ENCODE data around the gene CDH24. TPM values are rescaled to one million over a fixed set of nuclear protein-coding genes. Genes with fewer than 3 reads are reported as not detected.
"Not testable (repeated sequence)": the region's sequence is repeated elsewhere in the genome, so short reads cannot be mapped to it uniquely, and the experiment has no call there.

CDH24 gene
- total and polyA plus RNA-seq, 2 donors: 2.8 to 7.0 TPM

DNA sequence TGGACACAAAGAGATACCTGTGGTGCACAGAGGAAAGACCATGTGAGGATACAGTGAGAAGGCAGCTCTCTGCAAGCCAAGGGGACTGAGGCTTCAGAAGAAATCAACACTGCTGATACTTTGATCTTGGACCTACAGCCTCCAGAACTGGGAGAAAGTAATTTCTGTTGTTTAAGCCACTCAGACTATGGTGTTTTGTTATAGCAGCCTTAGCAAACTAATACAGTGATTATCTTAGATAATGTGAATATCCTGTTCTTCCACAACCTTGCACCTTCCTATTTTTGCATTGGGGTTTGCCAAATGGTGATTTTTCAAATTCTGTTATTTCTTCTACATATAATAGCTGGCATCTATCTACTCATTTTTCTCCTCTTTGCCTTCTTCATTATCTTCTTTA, 39.2 kb downstream of the CDH24 start:
- Histone ChIP-seq H3K4me3 (ENCODE audit: low read length in 2 of 2) (no peak overlapping the region), H3K36me3 (ENCODE audit: control insufficient read depth in 2 of 2, insufficient read depth in 2 of 2, low read length in 1 of 2) (no peaks in the 10 kb centered on the region), H3K9me3 (ENCODE audit: control insufficient read depth in 2 of 2, insufficient read depth in 1 of 2, low read length in 1 of 2) (no peaks in the 10 kb centered on the region), H3K27me3 (ENCODE audit: control insufficient read depth in 2 of 2, insufficient read depth in 1 of 2, low read length in 1 of 2) (no peaks in the 10 kb centered on the region), H3K27ac (ENCODE audit: low read depth in 1 of 2, low read length in 1 of 2) (no peak overlapping the region), H3K4me1 (ENCODE audit: control insufficient read depth in 2 of 2, insufficient read depth in 2 of 2, low read length in 2 of 2) (peaks cover 0 to 12% of the 10 kb centered on the region in 2 donors)
- DNase-seq (ENCODE audit: low read depth in 6 of 9, low spot score in 9 of 9): no peak

DNA sequence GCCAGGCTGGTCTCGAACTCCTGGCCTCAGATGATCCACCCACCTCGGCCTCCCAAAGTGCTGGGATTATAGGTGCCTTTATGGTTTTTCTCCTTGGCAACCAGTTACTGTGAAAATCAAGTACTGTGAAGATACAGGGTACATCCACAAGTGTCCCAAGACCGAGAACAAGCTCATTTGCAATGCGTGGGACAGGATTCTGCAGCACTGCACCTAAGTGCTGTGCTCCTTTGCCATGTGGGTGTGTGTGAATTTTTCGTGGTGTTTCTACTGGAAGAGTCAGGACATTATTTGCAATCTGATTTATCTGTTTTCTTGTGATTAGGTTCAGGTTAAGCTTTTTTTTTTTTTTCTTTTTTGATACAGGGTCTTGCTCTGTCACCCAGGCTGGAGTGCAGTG, 40.2 kb downstream of the CDH24 start:
- Histone ChIP-seq H3K9me3 (ENCODE audit: control insufficient read depth in 2 of 2, insufficient read depth in 1 of 2, low read length in 1 of 2) (no peaks in the 10 kb centered on the region), H3K27ac (ENCODE audit: low read depth in 1 of 2, low read length in 1 of 2) (no peak overlapping the region), H3K27me3 (ENCODE audit: control insufficient read depth in 2 of 2, insufficient read depth in 1 of 2, low read length in 1 of 2) (no peaks in the 10 kb centered on the region), H3K4me3 (ENCODE audit: low read length in 2 of 2) (no peak overlapping the region), H3K36me3 (ENCODE audit: control insufficient read depth in 2 of 2, insufficient read depth in 2 of 2, low read length in 1 of 2) (no peaks in the 10 kb centered on the region), H3K4me1 (ENCODE audit: control insufficient read depth in 2 of 2, insufficient read depth in 2 of 2, low read length in 2 of 2) (peaks cover 0 to 11% of the 10 kb centered on the region in 2 donors)
- 98% methylated on average over 5 of the region's 5 CpGs for WGBS
- DNase-seq (ENCODE audit: low read depth in 6 of 9, low spot score in 9 of 9): no peak

DNA sequence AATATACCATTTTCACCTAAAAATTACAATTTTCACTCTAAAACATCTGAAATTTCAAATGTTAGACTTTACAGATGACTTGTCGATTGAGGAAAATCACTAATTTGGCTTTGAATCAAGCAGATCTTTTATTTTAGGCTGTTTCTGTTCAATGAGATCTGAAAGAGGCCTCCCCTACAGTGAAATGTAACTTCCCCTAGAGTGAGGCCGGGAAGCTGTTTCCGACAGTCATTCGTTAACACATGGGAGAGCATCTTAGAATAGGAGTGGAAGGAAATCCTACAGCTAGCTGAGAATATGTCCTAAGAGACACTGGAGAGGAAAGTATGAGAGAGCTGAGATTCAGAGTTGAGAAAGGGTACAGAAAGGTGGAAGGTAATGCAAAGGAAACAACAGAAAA, 41.7 kb downstream of the CDH24 start:
- Histone ChIP-seq H3K27me3 (ENCODE audit: control insufficient read depth in 2 of 2, insufficient read depth in 1 of 2, low read length in 1 of 2) (no peaks in the 10 kb centered on the region), H3K4me3 (ENCODE audit: low read length in 2 of 2) (no peak overlapping the region), H3K36me3 (ENCODE audit: control insufficient read depth in 2 of 2, insufficient read depth in 2 of 2, low read length in 1 of 2) (no peaks in the 10 kb centered on the region), H3K9me3 (ENCODE audit: control insufficient read depth in 2 of 2, insufficient read depth in 1 of 2, low read length in 1 of 2) (no peaks in the 10 kb centered on the region), H3K4me1 (ENCODE audit: control insufficient read depth in 2 of 2, insufficient read depth in 2 of 2, low read length in 2 of 2) (peaks cover 0 to 11% of the 10 kb centered on the region in 2 donors), H3K27ac (ENCODE audit: low read depth in 1 of 2, low read length in 1 of 2) (peak overlapping the region in 1 of 2 donors; percentile 36)
- DNase-seq (ENCODE audit: low read depth in 6 of 9, low spot score in 9 of 9): no peak
- 91% methylated on average over 4 of the region's 4 CpGs for WGBS

DNA sequence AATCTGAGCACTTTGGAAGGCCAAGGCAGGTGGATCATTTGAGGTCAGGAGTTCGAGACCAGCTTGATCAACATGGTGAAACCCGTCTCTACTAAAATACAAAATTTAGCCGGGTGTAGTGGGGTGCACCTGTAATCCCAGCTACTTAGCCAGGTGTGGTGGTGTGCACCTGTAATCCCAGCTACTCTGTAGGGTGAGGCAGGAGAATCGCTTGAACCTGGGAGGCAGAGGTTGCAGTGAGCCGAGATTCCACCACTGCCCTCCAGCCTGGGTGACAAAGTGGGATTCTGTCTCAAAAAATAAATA, 43.6 kb downstream of the CDH24 start:
- H3K9me3 ChIP-seq (ENCODE audit: control insufficient read depth in 2 of 2, insufficient read depth in 1 of 2, low read length in 1 of 2): not testable (repeated sequence)
- 97% methylated on average over 5 of the region's 5 CpGs for WGBS

DNA sequence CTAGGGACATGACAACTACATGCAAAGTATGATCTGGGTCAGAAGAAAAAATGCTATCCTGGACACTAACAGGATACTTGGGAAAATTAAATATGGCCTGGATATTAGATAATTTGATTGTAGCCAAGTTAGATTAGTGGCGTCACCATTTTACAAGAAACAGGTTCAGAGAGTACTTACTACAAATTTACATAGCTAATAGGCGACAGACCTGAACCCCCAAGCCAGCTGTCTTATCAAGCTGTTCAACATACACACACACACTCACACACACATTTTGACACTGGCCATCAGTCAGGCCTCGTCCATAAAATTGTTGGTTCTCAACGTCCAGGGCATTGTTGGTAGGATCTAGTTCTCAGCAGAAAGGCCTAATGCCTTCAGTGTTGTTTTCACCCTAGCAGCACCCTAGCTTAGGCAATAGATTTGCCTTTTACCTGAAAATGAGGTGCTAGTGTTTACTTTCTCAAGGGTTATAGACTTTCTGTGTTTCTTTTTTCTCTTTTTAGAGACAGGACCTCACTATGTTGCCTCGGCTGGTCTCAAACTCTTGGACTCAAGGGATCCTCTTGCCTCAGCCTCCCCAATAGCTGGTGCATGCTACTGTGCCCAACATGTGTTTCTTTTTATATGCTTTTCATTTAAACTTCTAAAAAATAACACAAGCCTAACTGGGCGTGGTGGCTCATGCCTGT, 44.1 kb downstream of the CDH24 start:
- Histone ChIP-seq H3K27me3 (ENCODE audit: control insufficient read depth in 2 of 2, insufficient read depth in 1 of 2, low read length in 1 of 2) (no peaks in the 10 kb centered on the region), H3K4me3 (ENCODE audit: low read length in 2 of 2) (no peak overlapping the region), H3K36me3 (ENCODE audit: control insufficient read depth in 2 of 2, insufficient read depth in 2 of 2, low read length in 1 of 2) (no peaks in the 10 kb centered on the region), H3K9me3 (ENCODE audit: control insufficient read depth in 2 of 2, insufficient read depth in 1 of 2, low read length in 1 of 2) (no peaks in the 10 kb centered on the region), H3K27ac (ENCODE audit: low read depth in 1 of 2, low read length in 1 of 2) (peak overlapping the region in 1 of 2 donors; percentile 5), H3K4me1 (ENCODE audit: control insufficient read depth in 2 of 2, insufficient read depth in 2 of 2, low read length in 2 of 2) (peaks cover 5 to 16% of the 10 kb centered on the region in 2 donors)
- no peak for DNase-seq (ENCODE audit: low read depth in 6 of 9, low spot score in 9 of 9)
- 97% methylated on average over 6 of the region's 6 CpGs for WGBS

More for the DNA sequence above, 43.6 kb downstream of the CDH24 start:
- DNase-seq (ENCODE audit: low read depth in 6 of 9, low spot score in 9 of 9); H3K36me3 ChIP-seq (ENCODE audit: control insufficient read depth in 2 of 2, insufficient read depth in 2 of 2, low read length in 1 of 2); H3K27ac ChIP-seq (ENCODE audit: low read depth in 1 of 2, low read length in 1 of 2); H3K4me3 ChIP-seq (ENCODE audit: low read length in 2 of 2); H3K27me3 ChIP-seq (ENCODE audit: control insufficient read depth in 2 of 2, insufficient read depth in 1 of 2, low read length in 1 of 2): not testable (repeated sequence)
- peaks cover 5 to 11% of the 10 kb centered on the region in 2 donors for H3K4me1 ChIP-seq (ENCODE audit: control insufficient read depth in 2 of 2, insufficient read depth in 2 of 2, low read length in 2 of 2)

DNA sequence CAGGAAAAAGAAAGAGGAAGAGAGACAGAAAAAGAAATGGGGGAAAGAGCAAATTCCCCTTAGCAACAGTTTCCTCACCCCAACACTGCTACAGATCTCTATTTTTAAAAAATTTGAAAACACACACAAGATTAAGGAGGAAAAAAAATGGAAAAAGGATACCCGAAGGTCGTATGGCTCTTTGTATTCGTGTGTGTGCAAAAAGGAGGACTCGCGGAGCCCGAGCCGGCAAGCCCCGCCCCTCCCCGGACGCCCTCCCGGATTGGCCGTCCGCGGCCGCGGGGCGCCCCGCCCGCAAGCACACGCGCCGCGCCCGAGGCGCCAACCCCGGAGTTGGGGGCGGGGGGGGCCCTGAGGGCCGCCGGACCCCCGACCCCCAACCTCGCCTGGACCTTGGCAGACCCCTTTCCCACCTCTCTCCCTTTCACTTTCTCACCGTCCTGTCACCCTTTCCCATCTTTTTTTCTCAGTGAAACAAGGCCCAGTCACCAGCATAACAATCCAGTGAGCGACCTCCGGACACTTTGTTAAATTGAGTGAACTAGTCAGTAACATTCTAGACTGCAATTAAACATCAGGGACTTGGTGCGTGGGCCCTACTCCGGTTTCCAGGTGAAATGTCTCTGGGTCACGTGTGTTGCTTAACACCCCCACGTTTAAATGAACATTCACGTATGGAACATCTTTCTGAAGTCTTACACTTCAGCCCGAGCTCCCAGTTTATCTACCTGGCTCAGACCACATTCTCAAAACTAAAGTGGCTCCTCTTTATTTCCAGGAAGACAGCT, 47.2 kb downstream of the CDH24 start, which contains the start of gene C14orf93:
TSS of gene C14orf93 (minus strand) at position 205 of the 788 bp plus-strand sequence. CDS start 11,120 bp downstream, outside the sequence.
- Histone ChIP-seq H3K27me3 (ENCODE audit: control insufficient read depth in 2 of 2, insufficient read depth in 1 of 2, low read length in 1 of 2) (no peaks in the 10 kb centered on the region), H3K9me3 (ENCODE audit: control insufficient read depth in 2 of 2, insufficient read depth in 1 of 2, low read length in 1 of 2) (no peaks in the 10 kb centered on the region), H3K27ac (ENCODE audit: low read depth in 1 of 2, low read length in 1 of 2) (peak within 1 kb of the TSS; percentile 88 to 91), H3K4me1 (ENCODE audit: control insufficient read depth in 2 of 2, insufficient read depth in 2 of 2, low read length in 2 of 2) (peaks cover 13 to 27% of the 10 kb centered on the region in 2 donors), H3K36me3 (ENCODE audit: control insufficient read depth in 2 of 2, insufficient read depth in 2 of 2, low read length in 1 of 2) (no peaks in the 10 kb centered on the region), H3K4me3 (ENCODE audit: low read length in 2 of 2) (peak within 1 kb of the TSS; percentile 59 to 77)
- 5% methylated on average over 40 of the region's 40 CpGs for WGBS
- DNase-seq (ENCODE audit: low read depth in 6 of 9, low spot score in 9 of 9): peak in 7 of 9 donors; percentile 64 to 87 (median 74)

DNA sequence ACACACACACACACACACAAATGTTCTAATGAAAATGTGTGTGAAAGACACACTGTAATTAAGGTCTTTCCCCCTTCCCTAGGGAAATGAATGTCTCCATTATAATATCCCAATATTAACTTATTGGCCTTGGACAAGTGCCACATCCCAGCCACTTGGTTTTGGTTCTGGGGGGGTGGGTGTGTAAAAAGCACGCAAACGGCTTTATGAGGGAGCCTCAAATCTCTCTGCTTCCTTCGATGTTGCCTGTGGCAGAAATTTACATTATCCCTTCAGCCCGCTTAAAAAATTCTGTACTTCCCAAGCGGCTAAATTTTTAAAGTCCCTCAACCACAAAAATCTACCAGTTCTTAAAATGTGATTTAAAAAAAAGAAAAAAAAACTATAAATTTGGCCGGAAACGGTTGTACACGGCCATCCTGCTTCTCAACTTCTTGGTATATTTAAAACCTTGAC, 47.8 kb downstream of the CDH24 start:
- Histone ChIP-seq H3K9me3 (ENCODE audit: control insufficient read depth in 2 of 2, insufficient read depth in 1 of 2, low read length in 1 of 2) (no peaks in the 10 kb centered on the region), H3K27ac (ENCODE audit: low read depth in 1 of 2, low read length in 1 of 2) (peak overlapping the region; percentile 88 to 91), H3K4me3 (ENCODE audit: low read length in 2 of 2) (peak overlapping the region; percentile 59 to 77), H3K27me3 (ENCODE audit: control insufficient read depth in 2 of 2, insufficient read depth in 1 of 2, low read length in 1 of 2) (no peaks in the 10 kb centered on the region), H3K4me1 (ENCODE audit: control insufficient read depth in 2 of 2, insufficient read depth in 2 of 2, low read length in 2 of 2) (peaks cover 13 to 27% of the 10 kb centered on the region in 2 donors), H3K36me3 (ENCODE audit: control insufficient read depth in 2 of 2, insufficient read depth in 2 of 2, low read length in 1 of 2) (no peaks in the 10 kb centered on the region)
- DNase-seq (ENCODE audit: low read depth in 6 of 9, low spot score in 9 of 9): no peak
- 3% methylated on average over 8 of the region's 8 CpGs for WGBS

DNA sequence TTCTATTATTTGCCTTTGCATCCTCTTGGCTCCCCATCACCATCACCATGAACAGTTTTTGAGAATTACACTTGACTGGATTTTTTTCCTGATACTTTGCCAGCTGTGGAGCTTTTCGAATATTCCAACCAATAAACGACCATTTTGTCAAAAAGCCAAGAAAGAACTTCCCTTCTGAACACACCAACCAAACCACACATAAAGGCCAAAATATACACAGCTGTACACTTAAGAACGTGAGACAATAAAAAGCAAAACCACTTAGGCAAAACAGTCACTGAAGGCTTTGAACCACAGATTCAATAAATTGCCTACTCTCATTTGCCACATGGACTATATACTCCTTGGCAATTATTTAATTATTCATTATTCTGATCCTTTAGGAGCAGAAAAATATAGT, 48.5 kb downstream of the CDH24 start:
- DNase-seq (ENCODE audit: low read depth in 6 of 9, low spot score in 9 of 9): peak in 1 of 9 donors; percentile 56
- H3K4me1 ChIP-seq (ENCODE audit: control insufficient read depth in 2 of 2, insufficient read depth in 2 of 2, low read length in 2 of 2): peaks cover 13 to 27% of the 10 kb centered on the region in 2 donors
- WGBS: 4% methylated on average over 3 of the region's 3 CpGs
- H3K9me3 ChIP-seq (ENCODE audit: control insufficient read depth in 2 of 2, insufficient read depth in 1 of 2, low read length in 1 of 2): no peaks in the 10 kb centered on the region
- peak overlapping the region; percentile 60 to 88 for H3K27ac ChIP-seq (ENCODE audit: low read depth in 1 of 2, low read length in 1 of 2)
- peak overlapping the region in 1 of 2 donors; percentile 59 for H3K4me3 ChIP-seq (ENCODE audit: low read length in 2 of 2)
- H3K36me3 ChIP-seq (ENCODE audit: control insufficient read depth in 2 of 2, insufficient read depth in 2 of 2, low read length in 1 of 2): no peaks in the 10 kb centered on the region
- H3K27me3 ChIP-seq (ENCODE audit: control insufficient read depth in 2 of 2, insufficient read depth in 1 of 2, low read length in 1 of 2): no peaks in the 10 kb centered on the region

All from thymus (tissue), 11 donors.